Fibroblast of villous mesenchyme (primary cell): ENCODE results near the gene TEX14. TPM values are rescaled to one million over a fixed set of nuclear protein-coding genes. Genes with fewer than 3 reads are reported as not detected.

Experiments
- DNase-seq: peaks from one replicate; pipeline ENCODE4 v3.0.0-alpha.2; 2010; ENCODE audit warnings: low read depth
- H3K4me3 ChIP-seq: 2 replicates; pipeline ENCODE4 v1.5.1; 2011; ENCODE audit warnings: low read depth, mild to moderate bottlenecking, low read length
- total RNA-seq: library from RNA; depleted of rRNA; stranded (reverse); fragments of >200 nt; gene quantifications from 2 replicates; pipeline ENCODE4 v1.2.3, GENCODE V29; 2012
- TF ChIP-seq, protein P1 (sequence below): IDR thresholded peaks from 2 replicates; pipeline ENCODE4 v1.5.1; 2012; ENCODE audit warnings: low read depth, mild to moderate bottlenecking, low read length; ENCODE audit not compliant: insufficient read depth

Gene TEX14
- total RNA-seq, 1 donor, result 0.43 TPM

GRCh38 chr17:58702708-58703107 lies 10.9 kb upstream of the TEX14 start:
- no peak overlapping the region for H3K4me3 ChIP-seq
- TF ChIP-seq, protein P1, sequence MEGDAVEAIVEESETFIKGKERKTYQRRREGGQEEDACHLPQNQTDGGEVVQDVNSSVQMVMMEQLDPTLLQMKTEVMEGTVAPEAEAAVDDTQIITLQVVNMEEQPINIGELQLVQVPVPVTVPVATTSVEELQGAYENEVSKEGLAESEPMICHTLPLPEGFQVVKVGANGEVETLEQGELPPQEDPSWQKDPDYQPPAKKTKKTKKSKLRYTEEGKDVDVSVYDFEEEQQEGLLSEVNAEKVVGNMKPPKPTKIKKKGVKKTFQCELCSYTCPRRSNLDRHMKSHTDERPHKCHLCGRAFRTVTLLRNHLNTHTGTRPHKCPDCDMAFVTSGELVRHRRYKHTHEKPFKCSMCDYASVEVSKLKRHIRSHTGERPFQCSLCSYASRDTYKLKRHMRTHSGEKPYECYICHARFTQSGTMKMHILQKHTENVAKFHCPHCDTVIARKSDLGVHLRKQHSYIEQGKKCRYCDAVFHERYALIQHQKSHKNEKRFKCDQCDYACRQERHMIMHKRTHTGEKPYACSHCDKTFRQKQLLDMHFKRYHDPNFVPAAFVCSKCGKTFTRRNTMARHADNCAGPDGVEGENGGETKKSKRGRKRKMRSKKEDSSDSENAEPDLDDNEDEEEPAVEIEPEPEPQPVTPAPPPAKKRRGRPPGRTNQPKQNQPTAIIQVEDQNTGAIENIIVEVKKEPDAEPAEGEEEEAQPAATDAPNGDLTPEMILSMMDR, result no peak
- no peak for DNase-seq

GRCh38 chr17:58702045-58702476 lies 10.2 kb upstream of the TEX14 start:
- DNase-seq, result no peak
- no peak overlapping the region for H3K4me3 ChIP-seq
- TF ChIP-seq, protein P1, result no peak

DNA sequence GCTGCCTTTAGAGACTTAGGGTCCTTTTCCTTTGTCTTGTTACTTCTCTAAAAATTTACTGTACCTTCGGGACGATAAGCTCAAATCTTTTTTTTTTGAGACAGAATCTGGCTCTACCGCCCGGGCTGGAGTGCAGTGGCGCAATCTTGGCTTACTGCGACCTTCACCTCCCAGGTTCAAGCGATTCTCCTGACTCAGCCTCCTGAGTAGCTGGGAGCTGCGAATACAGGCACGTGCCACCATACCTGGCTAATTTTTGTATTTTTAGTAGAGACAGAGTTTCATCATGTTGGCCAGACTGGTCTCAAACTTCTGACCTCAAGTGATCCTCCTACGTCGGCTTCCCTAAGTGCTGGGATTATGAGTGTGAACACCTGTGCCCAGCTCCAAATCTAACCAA lies 7.9 kb upstream of the TEX14 start:
- DNase-seq, result no peak
- no peak overlapping the region for H3K4me3 ChIP-seq
- TF ChIP-seq, protein P1, result no peak

DNA sequence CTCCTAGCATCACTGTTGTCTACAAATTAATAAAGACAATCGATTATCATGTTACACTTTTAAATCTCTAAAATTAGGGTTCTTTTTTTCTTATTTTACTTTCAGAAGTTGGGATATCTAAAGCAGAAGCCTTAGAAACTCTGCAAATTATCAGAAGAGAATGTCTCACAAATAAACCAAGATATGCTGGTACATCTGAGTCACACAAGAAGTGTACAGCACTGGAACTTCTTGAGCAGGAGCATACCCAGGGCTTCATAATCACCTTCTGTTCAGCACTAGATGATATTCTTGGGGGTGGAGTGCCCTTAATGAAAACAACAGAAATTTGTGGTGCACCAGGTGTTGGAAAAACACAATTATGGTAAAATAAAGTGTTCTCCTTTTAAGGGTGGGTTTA lies 3.0 kb upstream of the TEX14 start:
- DNase-seq, result no peak
- no peak overlapping the region for H3K4me3 ChIP-seq
- TF ChIP-seq, protein P1, result no peak

DNA sequence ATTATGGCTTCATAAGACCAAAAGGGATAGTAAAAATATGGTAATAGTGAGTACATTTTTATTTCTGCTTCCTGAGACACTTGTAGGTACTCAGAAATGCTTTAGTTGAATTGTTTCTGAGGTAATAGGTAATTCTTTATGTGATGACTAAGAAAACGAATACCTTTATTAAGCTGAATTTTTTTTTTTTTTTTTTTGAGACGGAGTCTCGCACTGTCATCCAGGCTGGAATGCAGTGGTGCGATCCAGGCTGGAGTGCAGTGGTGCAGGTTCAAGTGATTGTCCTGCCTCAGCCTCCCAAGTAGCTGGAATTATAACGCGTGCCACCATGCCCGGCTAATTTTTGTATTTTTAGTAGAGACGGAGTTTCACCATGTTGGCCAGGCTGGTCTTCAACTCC lies 2.5 kb upstream of the TEX14 start:
- no peak for DNase-seq
- TF ChIP-seq, protein P1, result no peak
- H3K4me3 ChIP-seq, result no peak overlapping the region

DNA sequence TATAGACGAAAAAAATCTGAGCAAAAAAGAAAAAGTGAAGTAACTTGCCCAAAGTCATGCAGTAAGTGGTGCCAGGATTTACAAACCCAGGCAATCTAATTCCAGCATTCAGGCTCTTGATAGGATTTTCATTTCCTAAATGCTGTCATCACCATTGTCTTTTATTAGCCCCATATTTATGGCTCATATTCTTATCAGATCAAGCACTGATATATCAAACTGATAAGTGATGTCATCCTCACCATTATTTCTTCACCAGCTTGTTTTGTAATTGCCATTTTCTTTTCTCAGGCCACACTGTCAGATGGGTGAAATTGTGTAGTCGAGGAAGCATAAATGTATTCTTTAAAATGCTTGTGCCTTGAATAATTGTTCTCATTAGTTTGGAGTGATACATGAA lies 1.9 kb upstream of the TEX14 start:
- TF ChIP-seq, protein P1, result no peak
- no peak overlapping the region for H3K4me3 ChIP-seq
- DNase-seq, result peak; percentile 3

- peak overlapping the region; percentile 75 for H3K4me3 ChIP-seq
- TF ChIP-seq, protein P1, result no peak
- DNase-seq, result peak; percentile 2
Measured at GRCh38 chr17:58693208-58693607, 1.4 kb upstream of the TEX14 start.
